ENCODE measurements around the gene MTCH2.

GRCh38 chr11:47656260-47656885, 14.0 kb upstream of the MTCH2 start:
- TF ChIP-seq, protein P1, sequence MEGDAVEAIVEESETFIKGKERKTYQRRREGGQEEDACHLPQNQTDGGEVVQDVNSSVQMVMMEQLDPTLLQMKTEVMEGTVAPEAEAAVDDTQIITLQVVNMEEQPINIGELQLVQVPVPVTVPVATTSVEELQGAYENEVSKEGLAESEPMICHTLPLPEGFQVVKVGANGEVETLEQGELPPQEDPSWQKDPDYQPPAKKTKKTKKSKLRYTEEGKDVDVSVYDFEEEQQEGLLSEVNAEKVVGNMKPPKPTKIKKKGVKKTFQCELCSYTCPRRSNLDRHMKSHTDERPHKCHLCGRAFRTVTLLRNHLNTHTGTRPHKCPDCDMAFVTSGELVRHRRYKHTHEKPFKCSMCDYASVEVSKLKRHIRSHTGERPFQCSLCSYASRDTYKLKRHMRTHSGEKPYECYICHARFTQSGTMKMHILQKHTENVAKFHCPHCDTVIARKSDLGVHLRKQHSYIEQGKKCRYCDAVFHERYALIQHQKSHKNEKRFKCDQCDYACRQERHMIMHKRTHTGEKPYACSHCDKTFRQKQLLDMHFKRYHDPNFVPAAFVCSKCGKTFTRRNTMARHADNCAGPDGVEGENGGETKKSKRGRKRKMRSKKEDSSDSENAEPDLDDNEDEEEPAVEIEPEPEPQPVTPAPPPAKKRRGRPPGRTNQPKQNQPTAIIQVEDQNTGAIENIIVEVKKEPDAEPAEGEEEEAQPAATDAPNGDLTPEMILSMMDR (IDR thresholded peaks at IDR 0.05): no peak
- TF ChIP-seq POLR2A (IDR thresholded peaks at IDR 0.05): no peak

Data from testis (tissue), 2 donors.